ENCODE data around the gene TMPRSS4. TPM values are rescaled to one million over a fixed set of nuclear protein-coding genes. Genes with fewer than 3 reads are reported as not detected.

The TMPRSS4 gene
- total and polyA plus RNA-seq, 2 of the 4 experiments (the other 2 are of a cell fraction), result not detected

DNA sequence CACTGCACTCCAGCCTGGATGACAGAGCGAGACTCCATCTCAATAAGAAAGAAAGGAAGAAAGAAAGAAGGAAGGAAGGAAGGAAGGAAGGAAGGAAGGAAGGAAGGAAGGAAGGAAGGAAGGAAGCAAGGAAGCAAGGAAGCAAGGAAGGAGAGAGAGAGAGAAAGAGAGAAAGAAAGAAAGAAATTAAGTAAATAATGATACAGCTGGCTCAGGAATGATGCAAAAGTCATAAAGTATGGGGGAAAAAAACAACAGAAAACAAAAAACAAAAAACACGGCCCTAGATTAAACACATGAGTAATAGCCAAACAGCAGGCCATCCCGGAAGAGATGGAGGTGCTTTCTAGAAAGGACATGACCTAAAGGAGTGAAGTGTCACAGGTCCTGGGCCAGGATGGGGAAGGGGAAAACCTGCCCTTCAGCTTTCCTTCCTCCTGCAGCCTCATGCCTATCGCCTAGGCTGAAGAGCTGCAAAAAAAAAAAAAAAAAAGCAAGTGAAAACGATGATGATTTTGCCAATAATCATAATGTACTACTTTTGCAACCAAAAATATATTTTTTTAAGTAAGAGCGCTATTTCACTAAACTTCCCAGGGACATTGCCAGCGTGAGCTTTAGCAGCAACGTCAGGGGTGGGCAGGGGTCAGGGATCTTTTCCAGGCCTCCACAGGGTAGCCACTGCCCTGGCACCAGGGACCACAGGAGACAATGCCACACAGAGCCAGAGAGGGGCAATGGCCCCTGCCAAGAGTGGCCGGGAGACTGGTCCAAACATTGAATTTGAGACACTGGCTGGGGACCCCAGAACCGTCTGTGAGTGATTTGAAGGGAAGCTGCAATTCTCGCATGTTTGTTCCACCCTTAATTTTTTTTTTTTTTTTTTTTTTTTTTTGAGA is 28.2 kb upstream of the TMPRSS4 start (continued):
- TF ChIP-seq MAZ (IDR thresholded peaks at IDR 0.05; ENCODE audit: borderline replicate concordance, low read depth, low read length), result no peak

DNA sequence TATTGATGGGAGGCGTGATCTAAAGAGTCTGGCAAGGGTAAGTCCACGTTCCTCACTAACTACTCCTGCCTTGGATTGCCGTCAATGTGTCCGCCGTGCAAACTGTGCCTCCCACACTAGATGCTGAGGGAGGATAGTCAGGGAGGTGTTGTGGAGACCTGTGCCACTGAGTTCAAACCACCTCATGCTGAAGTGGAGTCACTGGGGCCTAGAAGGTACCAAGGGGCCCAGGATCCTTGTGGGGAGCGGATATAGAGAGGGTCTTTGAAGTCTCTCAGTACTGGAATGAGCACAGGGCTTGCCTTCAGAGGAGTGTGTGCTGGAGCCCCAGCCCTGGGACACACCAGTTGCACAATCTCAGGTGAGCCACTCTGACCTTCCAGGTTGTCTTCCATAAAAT is 27.1 kb upstream of the TMPRSS4 start:
- no peak for ATAC-seq (ENCODE audit: low read depth)
- Histone ChIP-seq H2AK9ac (replicated peaks; ENCODE audit: low read depth, low read length, poor library complexity) (no peak overlapping the region), H3K14ac (replicated peaks; ENCODE audit: low read depth, low read length) (no peak overlapping the region), H3K4me2 (ENCODE audit: low read depth, low read length) (no peak overlapping the region), H4K20me1 (ENCODE audit: insufficient read depth, low read length) (no peaks in the 10 kb centered on the region), H4K91ac (ENCODE audit: insufficient read depth, low read depth, low read length) (no peak overlapping the region), H3K23ac (ENCODE audit: low read depth, low read length) (no peak overlapping the region), H3K27me3 (ENCODE audit: control insufficient read depth, insufficient read depth, low read length) (peaks cover 8% of the 10 kb centered on the region; the same call in 1 of the 2 replicates), H4K5ac (ENCODE audit: low read depth, low read length) (no peak overlapping the region), H3K36me3 (ENCODE audit: control insufficient read depth, insufficient read depth, low read length) (no peaks in the 10 kb centered on the region), H2BK15ac (ENCODE audit: low read depth, low read length) (no peak overlapping the region), H3K4me1 (ENCODE audit: control insufficient read depth, insufficient read depth, low read length) (no peaks in the 10 kb centered on the region), H3K9me3 (ENCODE audit: control insufficient read depth, insufficient read depth, low read length) (no peaks in the 10 kb centered on the region), H2BK20ac (ENCODE audit: low read depth, low read length) (no peak overlapping the region), H3K79me1 (ENCODE audit: low read depth in 1 of 2, low read length in 2 of 2) (no peaks in the 10 kb centered on the region), H2BK5ac (ENCODE audit: low read depth, low read length, poor library complexity, severe bottlenecking) (no peak overlapping the region), H3K18ac (ENCODE audit: low read depth, low read length) (no peak overlapping the region), H3K9me1 (ENCODE audit: insufficient read depth, low read length) (no peaks in the 10 kb centered on the region), H2BK120ac (ENCODE audit: low read depth, low read length) (no peak overlapping the region), H3K4ac (ENCODE audit: low read depth, low read length) (no peak overlapping the region), H4K8ac (ENCODE audit: low read depth in 2 of 2, low read length in 2 of 2) (no peak overlapping the region), H3K9ac (ENCODE audit: low read depth, low read length) (no peak overlapping the region), H3K27ac (ENCODE audit: insufficient read depth, low read length) (no peak overlapping the region), H2AK5ac (ENCODE audit: low read depth, low read length) (no peak overlapping the region), H3K56ac (ENCODE audit: extremely low read depth, insufficient read depth, low read length) (no peak overlapping the region), H2AFZ (replicated peaks; ENCODE audit: low read length, poor library complexity) (no peak overlapping the region), H3K4me3 (ENCODE audit: insufficient read depth, low read depth, low read length) (no peak overlapping the region)
- in situ Hi-C loops (cut with MboI; ENCODE audit: low sequenced_read_pairs), result no loop called here
- ChIA-PET CTCF (no interaction called here), POLR2A (ENCODE audit: unreplicated experiment) (no interaction called here)
- dilution Hi-C loops (cut with HindIII; ENCODE audit: low sequenced_read_pairs, unreplicated experiment), result no loop called here
- BruUV-seq (replicated peaks), result no TSS peak
- no peak for DNase-seq
- intact Hi-C loops (cut with micrococcal nuclease), result no loop called here
- no peak for TF ChIP-seq MAFK (IDR thresholded peaks at IDR 0.05; ENCODE audit: low read depth, low read length)
- TF ChIP-seq, protein P1, sequence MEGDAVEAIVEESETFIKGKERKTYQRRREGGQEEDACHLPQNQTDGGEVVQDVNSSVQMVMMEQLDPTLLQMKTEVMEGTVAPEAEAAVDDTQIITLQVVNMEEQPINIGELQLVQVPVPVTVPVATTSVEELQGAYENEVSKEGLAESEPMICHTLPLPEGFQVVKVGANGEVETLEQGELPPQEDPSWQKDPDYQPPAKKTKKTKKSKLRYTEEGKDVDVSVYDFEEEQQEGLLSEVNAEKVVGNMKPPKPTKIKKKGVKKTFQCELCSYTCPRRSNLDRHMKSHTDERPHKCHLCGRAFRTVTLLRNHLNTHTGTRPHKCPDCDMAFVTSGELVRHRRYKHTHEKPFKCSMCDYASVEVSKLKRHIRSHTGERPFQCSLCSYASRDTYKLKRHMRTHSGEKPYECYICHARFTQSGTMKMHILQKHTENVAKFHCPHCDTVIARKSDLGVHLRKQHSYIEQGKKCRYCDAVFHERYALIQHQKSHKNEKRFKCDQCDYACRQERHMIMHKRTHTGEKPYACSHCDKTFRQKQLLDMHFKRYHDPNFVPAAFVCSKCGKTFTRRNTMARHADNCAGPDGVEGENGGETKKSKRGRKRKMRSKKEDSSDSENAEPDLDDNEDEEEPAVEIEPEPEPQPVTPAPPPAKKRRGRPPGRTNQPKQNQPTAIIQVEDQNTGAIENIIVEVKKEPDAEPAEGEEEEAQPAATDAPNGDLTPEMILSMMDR (conservative IDR thresholded peaks at IDR 0.05; ENCODE audit: low read depth, low read length), result no peak
- TF ChIP-seq POLR2A (IDR thresholded peaks at IDR 0.05; ENCODE audit: low read depth, low read length), result no peak
- TF ChIP-seq RCOR1 (IDR thresholded peaks at IDR 0.05; ENCODE audit: insufficient replicate concordance, low read length), result no peak
- WGBS, 2 experiments (ENCODE audit: extremely low coverage in 2 of 2, insufficient read length in 1 of 2), result no CpG with 5 or more reads among the region's 6 CpGs

Data from IMR-90 (cell line).